ENCODE data around the gene EPS15.
A peak's percentile ranks its signal among the peaks of the same experiment; 100 is the strongest.
"Not testable (repeated sequence)": the region's sequence is repeated elsewhere in the genome, so short reads cannot be mapped to it uniquely, and the experiment has no call there.

Gene EPS15

GRCh38 chr1:51519048-51519864 is at the start of gene EPS15:
Gene EPS15, minus strand, starts transcription at chr1:51519266. Its CDS starts 35 bp downstream, at chr1:51519231.
- DNase-seq: peak; percentile 64 to 79

GRCh38 chr1:51568231-51568935 is 49.3 kb upstream of the EPS15 start:
- no peak for DNase-seq

DNA sequence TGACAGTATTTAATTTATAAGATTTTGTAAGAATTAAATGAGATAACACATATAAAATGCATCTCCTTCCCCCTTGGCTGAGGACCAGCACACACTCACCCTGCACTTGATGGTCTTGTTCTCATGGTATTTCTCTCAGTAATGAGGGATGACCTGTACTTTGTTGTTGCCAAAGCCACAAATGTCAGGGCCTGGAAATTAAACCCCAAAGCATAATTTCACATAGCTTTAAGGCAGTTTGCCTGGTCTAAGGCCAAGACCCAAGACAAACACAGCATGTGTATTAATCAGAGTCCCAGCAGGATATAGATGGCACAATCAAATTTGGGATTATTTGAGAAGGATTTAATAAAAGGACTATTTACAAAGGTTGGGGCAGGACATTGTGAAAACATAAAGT is 48.6 kb upstream of the EPS15 start:
- no peak for DNase-seq

GRCh38 chr1:51566260-51566659 is 47.2 kb upstream of the EPS15 start:
- no peak for DNase-seq

- DNase-seq: no peak
Observed at GRCh38 chr1:51565009-51565408, 45.9 kb upstream of the EPS15 start.

DNA sequence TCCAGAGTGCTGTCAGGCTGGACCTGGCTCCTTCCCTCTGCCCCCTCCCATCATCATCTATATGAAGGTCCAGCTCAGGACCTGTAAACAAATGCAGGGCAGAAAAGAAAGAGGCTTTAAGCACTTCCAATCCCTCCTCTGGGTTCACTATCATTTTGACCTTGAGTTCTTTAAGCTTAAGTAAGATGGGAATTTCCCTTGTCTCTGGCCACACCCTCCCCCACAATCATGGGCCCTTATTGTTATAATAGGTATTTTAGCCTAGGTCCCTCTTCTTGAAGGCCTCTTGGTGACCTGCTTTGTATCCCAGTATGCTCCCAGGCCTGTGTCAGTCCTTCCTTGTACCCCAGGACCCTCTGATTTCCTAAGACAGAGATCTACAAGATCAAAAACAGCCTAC is 45.1 kb upstream of the EPS15 start:
- DNase-seq: no peak

DNA sequence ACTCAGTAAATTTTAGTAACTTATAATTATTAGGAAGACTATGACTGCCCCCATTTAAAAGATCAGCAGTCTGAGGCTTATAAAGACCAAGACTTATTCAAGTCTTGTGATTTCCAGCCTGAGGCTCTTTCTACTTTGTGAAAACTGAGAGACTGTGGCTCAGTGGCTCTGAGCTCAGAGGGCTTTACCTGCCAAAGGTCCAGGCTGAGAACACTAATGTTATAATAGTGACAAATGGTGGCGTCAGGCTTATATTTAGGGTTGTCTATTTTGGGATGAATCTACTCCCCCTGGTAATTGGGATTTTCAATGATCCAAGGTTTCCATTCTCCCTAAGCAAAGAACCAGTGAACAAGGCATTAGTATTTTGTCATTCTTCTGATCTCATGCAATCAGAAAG is 42.6 kb upstream of the EPS15 start:
- no peak for DNase-seq

DNA sequence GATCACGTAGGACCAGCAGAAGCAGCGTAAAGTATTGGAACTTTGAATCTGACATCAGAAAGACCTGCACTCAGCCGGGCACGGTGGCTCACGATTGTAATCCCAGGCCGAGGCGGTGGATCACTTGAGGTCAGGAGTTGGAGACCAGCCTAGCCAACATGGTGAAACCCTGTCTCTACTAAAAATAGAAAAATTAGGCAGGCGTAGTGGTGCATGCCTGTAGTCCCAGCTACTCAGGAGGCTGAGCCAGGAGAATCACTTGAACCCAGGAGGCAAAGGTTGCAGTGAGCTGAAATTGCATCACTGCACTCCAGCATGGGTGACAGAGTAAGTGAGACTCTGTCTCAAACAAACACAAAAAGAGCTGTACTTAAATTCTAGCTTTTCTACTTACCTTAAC is 41.8 kb upstream of the EPS15 start:
- DNase-seq: not testable (repeated sequence)

GRCh38 chr1:51560034-51560433 is 41.0 kb upstream of the EPS15 start:
- no peak for DNase-seq

- DNase-seq: no peak
Observed at GRCh38 chr1:51559501-51559900, 40.4 kb upstream of the EPS15 start.

GRCh38 chr1:51559064-51559500 is 40.0 kb upstream of the EPS15 start:
- no peak for DNase-seq

GRCh38 chr1:51558375-51558924 is 39.4 kb upstream of the EPS15 start:
- no peak for DNase-seq

DNA sequence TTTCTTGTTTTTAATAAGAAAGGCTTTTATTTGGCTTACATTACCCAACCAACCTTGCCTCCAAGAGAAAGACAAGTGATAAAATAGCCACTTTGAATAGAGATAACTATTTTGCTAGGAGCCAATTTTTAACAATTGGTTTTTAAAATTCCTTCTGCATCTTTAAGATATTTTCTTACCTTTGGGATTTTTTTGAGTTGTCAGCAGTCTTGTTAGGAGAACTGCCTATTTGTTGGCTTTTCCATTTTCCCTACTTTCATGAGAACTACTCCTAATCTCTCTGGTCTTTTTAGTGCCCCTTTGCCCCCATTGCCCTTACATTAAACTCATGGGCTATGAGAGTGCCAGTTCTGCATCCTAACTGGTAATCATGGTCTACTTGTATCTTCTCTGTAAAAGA is 38.1 kb upstream of the EPS15 start:
- DNase-seq: no peak

DNA sequence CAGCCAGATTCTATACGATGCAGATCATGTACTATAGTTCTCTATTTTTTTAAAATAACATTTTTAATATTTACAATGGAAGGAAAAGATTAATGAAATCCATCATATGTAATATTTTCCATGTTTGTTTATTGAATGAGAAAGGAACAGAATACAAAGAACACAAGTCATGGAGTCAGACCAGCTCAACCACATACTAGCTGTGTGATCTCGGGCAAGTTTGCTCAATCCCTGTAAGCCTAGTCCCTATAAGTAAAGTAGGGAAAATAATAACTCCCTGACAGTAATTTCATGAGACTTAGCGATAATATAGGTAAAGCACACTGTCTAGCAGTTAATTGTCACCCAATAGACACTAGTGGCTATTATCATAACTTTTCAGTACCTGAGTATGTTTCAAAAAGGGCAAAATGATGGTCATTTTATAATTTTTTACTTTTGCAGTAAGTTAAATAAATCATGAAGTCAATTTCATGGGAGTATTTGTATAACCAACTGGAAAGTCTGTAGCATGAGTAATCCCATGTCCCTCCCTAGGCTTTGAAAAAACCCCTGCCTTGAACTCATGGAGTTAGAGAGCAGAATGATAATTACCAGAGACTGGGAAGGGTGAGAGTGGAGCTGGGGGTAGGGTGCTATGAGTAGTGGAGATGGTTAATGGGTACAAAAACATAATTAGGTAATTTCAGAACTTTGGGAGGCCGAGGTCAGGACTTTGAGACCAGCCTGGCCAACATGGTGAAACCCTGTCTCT is 37.0 kb upstream of the EPS15 start:
- DNase-seq: no peak

- no peak for DNase-seq
Observed at GRCh38 chr1:51553911-51554310, 34.8 kb upstream of the EPS15 start.

- no peak for DNase-seq
Observed at GRCh38 chr1:51552929-51553807, 34.1 kb upstream of the EPS15 start.

DNA sequence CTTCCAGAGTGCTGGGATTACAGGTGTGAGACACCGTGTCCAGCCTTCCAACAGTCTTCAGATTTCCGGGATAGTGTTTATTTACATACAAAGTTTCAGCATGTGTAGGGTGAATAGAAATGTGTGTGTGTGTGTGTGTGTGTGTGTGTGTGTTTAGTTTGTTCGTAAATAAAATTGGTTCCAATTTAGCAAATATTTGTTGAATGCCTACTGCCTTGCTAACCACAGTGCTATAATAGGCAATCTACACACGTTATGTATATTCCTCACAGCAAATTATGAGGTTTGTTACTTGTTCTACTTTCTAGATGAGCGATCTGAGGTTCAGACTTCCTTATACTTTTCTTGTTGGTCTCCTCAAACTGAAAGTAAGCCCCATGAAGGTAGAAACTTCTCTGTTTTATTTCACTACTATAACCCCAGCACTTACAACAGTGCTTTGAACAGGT is 32.8 kb upstream of the EPS15 start:
- DNase-seq: no peak

- no peak for DNase-seq
Observed at GRCh38 chr1:51551081-51551480, 32.0 kb upstream of the EPS15 start.

- DNase-seq: no peak
Observed at GRCh38 chr1:51549901-51550300, 30.8 kb upstream of the EPS15 start.

- DNase-seq: peak in 1 of 2 donors; percentile 20
Observed at GRCh38 chr1:51549016-51549619, 30.1 kb upstream of the EPS15 start.

GRCh38 chr1:51543858-51544257 is 24.8 kb upstream of the EPS15 start:
- no peak for DNase-seq

Measured in hippocampal formation (tissue), 2 donors.